CD14-positive monocyte (primary cell): ENCODE results near the gene GPC5. TPM values are rescaled to one million over a fixed set of nuclear protein-coding genes. Genes with fewer than 3 reads are reported as not detected.
A peak's percentile ranks its signal among the peaks of the same experiment; 100 is the strongest.

Experiments
- DNase-seq, 3 donors: peaks; one replicate each; pipeline ENCODE4 v3.0.0-alpha.2; 2011 to 2022
- H2AFZ ChIP-seq: 2 replicates; pipeline ENCODE4 v1.6.0; 2012; ENCODE audit warnings: mild to moderate bottlenecking, low read depth, low read length, inconsistent platforms; ENCODE audit not compliant: insufficient read depth, poor library complexity, severe bottlenecking
- H3K27ac ChIP-seq, 2 donors: 1 replicate in 1 of 2; 2 replicates in 1 of 2; pipeline ENCODE4 v1.5.1; 2012 to 2013; ENCODE audit warnings: low read length in 2 of 2, control low read depth in 1 of 2, inconsistent platforms in 1 of 2, low read depth in 1 of 2, mild to moderate bottlenecking in 1 of 2
- H3K27me3 ChIP-seq, 2 donors: one replicate each; pipeline versions ENCODE4 v1.6.0 to v1.6.1; 2011 to 2013; ENCODE audit warnings: low read length in 2 of 2; ENCODE audit not compliant: control insufficient read depth in 2 of 2, insufficient read depth in 2 of 2
- H3K36me3 ChIP-seq, 2 donors: replicated peaks in 1 of 2; 1 replicate in 1 of 2; 2 replicates in 1 of 2; pipeline versions ENCODE4 v1.5.1 to v1.6.1; 2012 to 2013; ENCODE audit warnings: low read length in 2 of 2, control low read depth in 1 of 2, inconsistent platforms in 1 of 2, mild to moderate bottlenecking in 1 of 2; ENCODE audit not compliant: insufficient read depth in 2 of 2, control insufficient read depth in 1 of 2
- H3K4me1 ChIP-seq, 2 donors: 1 replicate in 1 of 2; 2 replicates in 1 of 2; pipeline versions ENCODE4 v1.5.1 to v1.6.1; 2012 to 2013; ENCODE audit warnings: low read length in 2 of 2, control low read depth in 1 of 2, inconsistent platforms in 1 of 2, mild to moderate bottlenecking in 1 of 2, moderate library complexity in 1 of 2; ENCODE audit not compliant: insufficient read depth in 2 of 2, control insufficient read depth in 1 of 2
- H3K4me2 ChIP-seq: replicated peaks from 2 replicates; pipeline ENCODE3; 2012; ENCODE audit warnings: low read length, moderate library complexity, mild to moderate bottlenecking; ENCODE audit not compliant: poor library complexity, severe bottlenecking; ENCODE audit errors: extremely low read depth
- H3K4me3 ChIP-seq, 3 experiments: fragments of 200-600 bp in 1 of 3; sonication (generic) in 1 of 3; replicated peaks in 1 of 3; 1 replicate in 2 of 3; 2 replicates in 1 of 3; pipeline ENCODE4 v1.5.1; 2011 to 2013; ENCODE audit warnings: low read length in 3 of 3, mild to moderate bottlenecking in 3 of 3, control low read depth in 2 of 3, low read depth in 2 of 3, inconsistent platforms in 1 of 3, moderate library complexity in 1 of 3
- H3K79me2 ChIP-seq: 2 replicates; pipeline ENCODE4 v1.6.0; 2012; ENCODE audit warnings: mild to moderate bottlenecking, control low read depth, inconsistent platforms, low read length, moderate library complexity; ENCODE audit not compliant: insufficient read depth
- H3K9ac ChIP-seq: 2 replicates; pipeline ENCODE4 v1.6.0; 2017; ENCODE audit warnings: low read length, mild to moderate bottlenecking; ENCODE audit not compliant: insufficient read depth, poor library complexity, severe bottlenecking
- H3K9me3 ChIP-seq, 2 donors: replicated peaks in 1 of 2; 1 replicate in 1 of 2; 2 replicates in 1 of 2; pipeline versions ENCODE4 v1.5.1 to v1.6.1; 2012 to 2013; ENCODE audit warnings: low read length in 2 of 2, control low read depth in 1 of 2; ENCODE audit not compliant: control insufficient read depth in 1 of 2, insufficient read depth in 1 of 2
- H4K20me1 ChIP-seq: 2 replicates; pipeline ENCODE4 v1.6.0; 2012; ENCODE audit warnings: mild to moderate bottlenecking, low read length, control low read depth, moderate library complexity; ENCODE audit not compliant: insufficient read depth
- H3K27ac Mint-ChIP-seq, 7 donors: one replicate each; pipeline ENCODE4 v1.8.0; 2020; ENCODE audit warnings: mild to moderate bottlenecking in 7 of 7, mixed read lengths in 7 of 7, moderate library complexity in 6 of 7, inconsistent platforms in 2 of 7
- H3K27me3 Mint-ChIP-seq, 3 donors: one replicate each; pipeline ENCODE4 v1.8.0; 2021 to 2022; ENCODE audit warnings: low read depth in 3 of 3, mild to moderate bottlenecking in 3 of 3, mixed read lengths in 3 of 3, moderate library complexity in 3 of 3, inconsistent platforms in 1 of 3
- H3K36me3 Mint-ChIP-seq, 2 donors: one replicate each; pipeline ENCODE4 v1.8.0; 2020; ENCODE audit warnings: mixed read lengths in 2 of 2, inconsistent platforms in 1 of 2, mild to moderate bottlenecking in 1 of 2
- H3K4me1 Mint-ChIP-seq: one replicate; pipeline ENCODE4 v1.8.0; 2020; ENCODE audit warnings: mild to moderate bottlenecking, mixed read lengths
- H3K4me3 Mint-ChIP-seq, 2 donors: one replicate each; pipeline ENCODE4 v1.8.0; 2020; ENCODE audit warnings: mild to moderate bottlenecking in 2 of 2, mixed read lengths in 2 of 2, moderate library complexity in 1 of 2
- H3K9me3 Mint-ChIP-seq, 7 donors: one replicate each; pipeline ENCODE4 v1.8.0; 2020 to 2022; ENCODE audit warnings: mixed read lengths in 7 of 7, mild to moderate bottlenecking in 6 of 7, moderate library complexity in 6 of 7, inconsistent platforms in 2 of 7
- WGBS: methylation state at CpG from one replicate; pipeline ENCODE4 v1.1.5; 2013; ENCODE audit warnings: missing lambda C conversion rate; ENCODE audit not compliant: insufficient coverage; 5-methylcytosine and 5-hydroxymethylcytosine counted together
- intact Hi-C, 2 donors: fragments of 100-400 bp; cut with micrococcal nuclease; formaldehyde crosslinking; loops; one replicate each; pipeline versions ENCODE4 v1.15.0 to v1.15.1; 2023
- polyA plus RNA-seq, 3 donors: library from polyadenylated mRNA; depleted of rRNA in 1 of 3; unstranded in 2 of 3; stranded (reverse) in 1 of 3; fragments of 300-500 nt in 2 of 3; fragments of >200 nt in 1 of 3; fragmentation: Illumina TruSeq in 2 of 3; gene quantifications; 1 replicate in 2 of 3; 2 replicates in 1 of 3; pipeline ENCODE4 v1.2.3, GENCODE V29; 2012 to 2021
- TF ChIP-seq, protein P1 (sequence below): fragments of 200-600 bp; IDR thresholded peaks from one replicate; pipeline ENCODE4 v1.8.0; 2022; ENCODE audit warnings: antibody characterized with exemption, mild to moderate bottlenecking

GPC5 gene
- polyA plus RNA-seq, 3 donors, result not detected

- no CpG with 5 or more reads among the region's 1 CpG for WGBS
Measured at GRCh38 chr13:92150606-92151005, 752.2 kb downstream of the GPC5 start.

DNA sequence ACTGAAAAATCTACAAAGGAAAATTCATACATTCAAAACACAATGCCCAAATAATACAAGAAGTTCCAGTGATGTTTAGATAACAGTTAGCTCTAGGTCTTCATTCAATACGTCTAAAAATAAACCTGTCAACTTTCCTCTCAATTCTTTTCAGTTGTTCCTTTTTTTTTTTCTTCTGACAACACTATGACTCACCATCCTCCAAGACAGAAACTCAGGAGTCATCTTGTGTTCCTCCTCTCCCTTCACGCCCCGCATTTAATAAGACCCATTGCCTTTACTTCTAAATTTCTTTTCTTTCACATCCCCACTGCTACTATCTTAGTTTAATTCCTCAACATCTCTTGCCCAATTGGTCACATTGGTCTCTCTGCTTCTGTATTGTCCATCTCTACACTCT lies 759.9 kb downstream of the GPC5 start:
- H3K36me3 ChIP-seq, result no peaks in the 10 kb centered on the region
- no peaks in the 10 kb centered on the region for H3K9me3 ChIP-seq
- H3K4me3 Mint-ChIP-seq, result peak overlapping the region in 1 of 2 donors; percentile 73
- H3K27me3 Mint-ChIP-seq, result no peaks in the 10 kb centered on the region
- WGBS, result 9% methylated on average over 3 of the region's 3 CpGs
- H3K27ac Mint-ChIP-seq, result peak overlapping the region in 2 of 7 donors; percentile 25 to 53
- no peak overlapping the region for H3K4me3 ChIP-seq
- DNase-seq, result peak; percentile 1 to 48 (median 6)
- no peaks in the 10 kb centered on the region for H3K79me2 ChIP-seq
- H4K20me1 ChIP-seq, result no peaks in the 10 kb centered on the region
- H3K27ac ChIP-seq, result no peak overlapping the region
- no peak overlapping the region for H3K4me2 ChIP-seq
- no peak overlapping the region for H2AFZ ChIP-seq
- H3K9ac ChIP-seq, result no peak overlapping the region
- H3K27me3 ChIP-seq, result no peaks in the 10 kb centered on the region
- TF ChIP-seq, protein P1, sequence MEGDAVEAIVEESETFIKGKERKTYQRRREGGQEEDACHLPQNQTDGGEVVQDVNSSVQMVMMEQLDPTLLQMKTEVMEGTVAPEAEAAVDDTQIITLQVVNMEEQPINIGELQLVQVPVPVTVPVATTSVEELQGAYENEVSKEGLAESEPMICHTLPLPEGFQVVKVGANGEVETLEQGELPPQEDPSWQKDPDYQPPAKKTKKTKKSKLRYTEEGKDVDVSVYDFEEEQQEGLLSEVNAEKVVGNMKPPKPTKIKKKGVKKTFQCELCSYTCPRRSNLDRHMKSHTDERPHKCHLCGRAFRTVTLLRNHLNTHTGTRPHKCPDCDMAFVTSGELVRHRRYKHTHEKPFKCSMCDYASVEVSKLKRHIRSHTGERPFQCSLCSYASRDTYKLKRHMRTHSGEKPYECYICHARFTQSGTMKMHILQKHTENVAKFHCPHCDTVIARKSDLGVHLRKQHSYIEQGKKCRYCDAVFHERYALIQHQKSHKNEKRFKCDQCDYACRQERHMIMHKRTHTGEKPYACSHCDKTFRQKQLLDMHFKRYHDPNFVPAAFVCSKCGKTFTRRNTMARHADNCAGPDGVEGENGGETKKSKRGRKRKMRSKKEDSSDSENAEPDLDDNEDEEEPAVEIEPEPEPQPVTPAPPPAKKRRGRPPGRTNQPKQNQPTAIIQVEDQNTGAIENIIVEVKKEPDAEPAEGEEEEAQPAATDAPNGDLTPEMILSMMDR, result no peak
- H3K36me3 Mint-ChIP-seq, result no peaks in the 10 kb centered on the region
- peaks cover 12% of the 10 kb centered on the region for H3K4me1 Mint-ChIP-seq
- H3K4me1 ChIP-seq, result peaks cover 7 to 12% of the 10 kb centered on the region in 2 donors
- peaks cover 0 to 5% (median 0%) of the 10 kb centered on the region in 7 donors for H3K9me3 Mint-ChIP-seq
- intact Hi-C loops, result no loop called here

More at GRCh38 chr13:92150606-92151005, 752.2 kb downstream of the GPC5 start:
- Histone ChIP-seq H3K9ac (no peak overlapping the region), H3K4me3 (no peak overlapping the region), H3K79me2 (no peaks in the 10 kb centered on the region), H3K4me2 (no peak overlapping the region), H3K4me1 (no peaks in the 10 kb centered on the region), H2AFZ (no peak overlapping the region), H3K9me3 (no peaks in the 10 kb centered on the region), H4K20me1 (no peaks in the 10 kb centered on the region), H3K36me3 (no peaks in the 10 kb centered on the region), H3K27me3 (no peaks in the 10 kb centered on the region), H3K27ac (no peak overlapping the region)
- Mint-ChIP-seq H3K4me3 (no peak overlapping the region), H3K4me1 (no peaks in the 10 kb centered on the region), H3K9me3 (peaks cover 0 to 2% (median 0%) of the 10 kb centered on the region in 7 donors), H3K27me3 (peaks cover 0 to 1% (median 0%) of the 10 kb centered on the region in 3 donors), H3K27ac (no peak overlapping the region), H3K36me3 (no peaks in the 10 kb centered on the region)
- no peak for DNase-seq
- intact Hi-C loops, result no loop called here
- TF ChIP-seq, protein P1, result no peak
